GM21717 (cell line): Measurements from ENCODE around the gene WNK4.
"Not testable (repeated sequence)": the region's sequence is repeated elsewhere in the genome, so short reads cannot be mapped to it uniquely, and the experiment has no call there.

ENCODE experiments used
- ATAC-seq: cut with Tn5 transposase; IDR thresholded peaks from one replicate; pipeline ENCODE4 v1.9.1; 2021; ENCODE audit warnings: mild to moderate bottlenecking, moderate library complexity; ENCODE audit not compliant: unreplicated experiment

The WNK4 gene

DNA sequence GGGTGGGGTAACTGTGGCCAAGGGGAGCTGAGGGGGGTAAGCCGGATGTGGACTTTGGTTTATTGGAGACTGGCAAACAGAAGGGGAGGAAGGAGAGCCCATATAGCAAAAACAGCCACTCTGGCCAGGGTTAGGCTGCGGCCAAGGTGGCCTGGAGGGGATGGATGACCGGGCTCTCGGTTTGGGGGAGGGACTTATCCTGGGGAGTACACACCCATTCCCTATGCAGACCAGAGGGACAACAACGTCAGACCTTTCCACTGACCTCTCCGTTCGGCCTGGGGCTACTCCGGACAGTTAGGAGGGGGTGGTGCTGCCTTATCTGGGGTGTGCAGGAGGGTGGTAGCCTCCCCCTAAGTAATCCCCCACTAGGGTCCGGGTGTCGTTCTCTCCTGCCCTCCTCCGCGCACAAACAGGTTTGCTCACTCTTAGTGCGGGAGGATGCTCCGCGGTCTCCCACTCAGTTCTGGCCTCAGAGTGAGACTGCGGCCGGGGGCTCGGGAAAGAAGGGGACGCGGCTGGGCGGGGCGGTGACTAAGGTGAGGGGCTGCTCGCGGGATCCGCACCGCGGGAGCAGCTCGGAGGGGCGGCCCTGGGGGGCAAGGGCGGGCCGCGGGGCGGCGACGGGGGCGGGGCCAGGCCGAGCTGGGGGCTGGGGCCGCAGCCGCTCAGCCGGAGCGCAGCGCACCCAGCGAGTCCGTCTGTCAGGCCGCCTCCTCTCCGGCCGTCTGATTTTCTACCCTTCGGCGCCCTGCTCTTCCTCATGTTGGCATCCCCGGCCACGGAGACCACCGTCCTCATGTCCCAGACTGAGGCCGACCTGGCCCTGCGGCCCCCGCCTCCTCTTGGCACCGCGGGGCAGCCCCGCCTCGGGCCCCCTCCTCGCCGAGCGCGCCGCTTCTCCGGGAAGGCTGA is at the start of gene WNK4:
TSS of gene WNK4 (plus strand) at position 675 of the 915 bp plus-strand sequence. CDS start at position 764, 89 bp downstream.
- no peak for ATAC-seq

GRCh38 chr17:42740699-42741098 is 39.7 kb upstream of the WNK4 start:
- no peak for ATAC-seq

DNA sequence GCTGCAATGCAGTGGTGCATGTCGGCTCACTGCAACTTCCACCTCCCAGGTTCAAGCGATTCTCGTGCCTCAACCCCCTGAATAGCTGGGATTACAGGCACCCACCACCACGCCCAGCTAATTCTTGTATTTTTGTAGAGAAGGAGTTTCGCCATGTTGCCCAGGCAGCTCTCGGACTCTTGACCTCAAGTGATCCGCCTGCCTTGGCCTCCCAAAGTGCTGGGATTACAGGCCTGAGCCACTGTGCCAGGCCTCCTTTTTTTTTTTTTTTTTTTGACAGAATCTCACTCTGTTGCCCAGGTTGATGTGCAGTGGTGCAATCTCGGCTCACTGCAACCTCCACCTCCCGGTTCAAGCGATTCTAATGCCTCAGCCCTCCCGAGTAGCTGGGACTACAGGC is 37.5 kb upstream of the WNK4 start:
- not testable (repeated sequence) for ATAC-seq

DNA sequence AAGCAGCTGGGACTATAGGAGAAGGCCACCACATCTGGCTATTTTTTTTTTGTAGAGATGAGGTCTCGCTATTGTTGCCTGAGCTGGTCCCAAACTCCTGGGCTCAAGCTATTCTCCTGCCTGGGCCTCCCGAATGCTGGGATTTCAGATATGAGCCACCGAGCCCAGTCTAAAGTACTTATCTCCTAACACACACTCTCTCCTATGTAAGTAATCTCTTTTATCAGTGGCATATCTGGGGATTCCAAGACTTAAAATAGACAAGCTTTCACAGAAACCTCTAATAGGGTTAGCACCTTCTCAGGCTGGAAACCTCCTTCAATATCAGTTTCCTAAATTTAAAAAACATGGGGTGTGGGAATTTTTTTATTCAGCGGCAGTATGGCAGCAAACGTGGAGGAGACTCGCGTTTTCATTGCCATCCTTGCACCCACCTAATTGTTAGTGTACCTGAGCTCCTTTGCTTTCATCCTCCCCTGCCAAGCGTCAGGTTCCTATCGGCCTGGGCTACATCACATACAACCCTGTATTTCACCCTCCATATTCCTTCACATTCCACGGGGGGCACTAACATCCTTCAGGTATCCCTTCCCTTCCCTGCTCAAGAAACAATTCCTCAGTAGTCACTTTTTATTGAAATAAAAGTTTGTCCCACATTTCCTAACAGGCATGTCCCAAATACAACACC is 36.7 kb upstream of the WNK4 start:
- no peak for ATAC-seq

GRCh38 chr17:42744283-42744805 is 36.1 kb upstream of the WNK4 start:
- ATAC-seq, result peak; percentile 32

- peak; percentile 57 for ATAC-seq
These were observed 35.4 kb upstream of the WNK4 start, which contains the start of gene EZH1 for GRCh38 chr17:42744806-42745617. Gene EZH1, minus strand, starts transcription at chr17:42745040. Its CDS starts 16,099 bp downstream, at chr17:42728941.

DNA sequence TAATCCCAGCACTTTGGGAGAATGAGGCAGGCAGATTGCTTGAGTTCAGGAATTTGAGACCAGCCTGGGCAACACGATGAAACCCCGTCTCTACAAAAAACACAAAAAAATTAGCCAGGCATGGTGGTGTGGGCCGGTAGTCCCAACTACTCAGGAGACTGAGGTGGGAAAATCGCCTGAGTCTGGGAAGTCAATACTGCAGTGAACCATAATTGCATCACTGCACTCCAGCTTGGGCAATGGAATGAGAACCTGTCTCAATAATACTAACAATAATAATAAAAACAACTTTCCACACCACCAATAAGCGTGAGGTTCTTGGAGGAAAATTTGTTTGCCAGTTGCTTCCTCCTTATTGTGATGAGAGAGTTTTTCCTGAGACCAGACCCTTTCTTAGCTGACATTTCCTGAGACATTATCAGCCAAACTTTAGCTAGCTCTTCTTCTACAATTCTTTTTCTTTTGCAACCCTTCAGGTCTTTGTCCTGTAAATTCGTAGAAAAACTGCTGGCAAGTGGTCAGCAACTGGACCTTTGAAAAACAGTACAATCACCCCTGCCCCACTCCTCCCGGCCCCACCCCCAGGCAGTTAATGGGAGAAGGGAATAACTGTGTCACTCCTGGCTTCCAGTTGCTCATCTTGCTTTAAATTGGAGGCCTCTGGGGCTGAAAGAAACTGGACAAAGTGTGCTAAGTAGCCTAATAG is 32.1 kb upstream of the WNK4 start:
- no peak for ATAC-seq

DNA sequence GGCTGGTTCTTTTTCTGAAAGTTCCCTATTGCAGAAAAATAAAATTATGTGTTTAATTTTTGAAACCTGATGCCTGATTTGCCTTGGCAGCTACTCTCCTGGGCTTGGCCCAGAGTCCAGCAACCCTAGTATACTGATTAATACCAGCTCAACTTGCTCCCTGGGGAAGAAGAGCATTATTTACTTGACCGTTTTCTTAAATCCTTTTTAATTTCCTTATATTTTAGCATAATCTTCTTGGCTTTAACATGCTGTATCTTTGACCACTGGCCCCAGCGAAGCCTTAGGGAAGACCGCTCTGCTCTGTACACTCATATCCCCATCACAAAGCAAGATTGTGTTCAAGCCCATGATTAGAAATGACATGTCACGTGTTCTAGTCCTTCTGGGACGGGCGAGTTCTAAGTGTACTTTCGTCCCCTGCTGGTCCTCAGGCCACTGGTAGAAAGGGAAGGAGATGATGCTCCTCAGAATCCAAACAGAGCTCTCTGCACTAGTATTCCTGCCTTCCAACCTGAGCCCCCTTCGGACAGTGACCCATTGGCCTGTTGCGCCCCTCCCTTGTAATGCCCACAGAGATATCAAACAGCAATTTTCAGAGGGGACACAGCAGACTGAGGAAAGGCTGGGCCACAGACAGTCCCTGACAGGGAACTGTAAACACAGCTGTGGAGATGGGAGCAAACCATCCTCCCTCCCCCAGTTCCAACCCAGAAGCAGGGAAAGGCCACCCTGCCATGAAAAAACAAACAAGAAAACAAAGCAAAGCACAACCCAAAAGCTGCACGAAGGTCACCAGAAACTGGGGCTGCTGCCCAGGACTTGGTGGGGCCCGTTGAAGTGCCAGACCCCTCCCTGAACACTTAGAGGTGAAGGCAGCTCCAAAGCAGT is 31.3 kb upstream of the WNK4 start:
- no peak for ATAC-seq

- ATAC-seq, result no peak
These were observed 29.6 kb upstream of the WNK4 start for GRCh38 chr17:42750739-42751344.

DNA sequence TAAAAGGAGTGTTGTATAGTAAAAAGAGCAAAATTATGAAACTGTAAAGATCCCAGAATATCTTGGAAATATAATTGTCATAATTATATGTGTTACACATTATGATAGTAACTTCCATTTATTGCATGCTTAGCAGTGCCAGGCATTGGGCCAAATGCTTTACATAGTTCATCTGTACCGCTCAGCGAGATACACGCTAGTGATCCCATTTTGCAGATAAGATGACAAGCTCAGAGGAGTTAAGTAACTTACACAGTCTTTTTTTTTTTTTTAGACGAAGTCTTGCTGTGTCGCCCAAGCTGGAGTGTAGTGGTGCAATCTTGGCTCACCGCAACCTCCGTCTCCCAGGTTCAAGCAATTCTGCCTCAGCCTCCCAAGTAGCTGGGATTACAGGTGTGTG is 28.8 kb upstream of the WNK4 start:
- ATAC-seq, result no peak

DNA sequence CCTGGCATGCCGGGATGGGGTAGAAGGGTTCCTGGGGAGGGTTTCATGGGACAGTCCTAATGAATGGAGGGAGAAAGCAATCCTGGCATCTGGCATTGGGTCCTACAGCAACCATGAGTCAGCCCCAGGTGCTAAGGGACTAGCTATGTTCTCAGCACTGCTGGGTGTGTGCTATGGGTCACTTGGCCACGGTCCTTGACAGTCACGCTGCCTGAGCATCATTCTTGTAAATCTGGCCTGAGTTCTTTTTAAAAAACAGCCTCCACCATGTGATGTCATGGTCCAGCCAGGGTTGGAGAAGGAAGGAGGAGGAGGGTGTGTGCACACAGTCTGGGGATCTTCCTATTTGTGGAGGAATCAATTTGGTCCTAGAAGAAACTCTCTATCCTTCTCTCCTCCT is 25.6 kb upstream of the WNK4 start:
- ATAC-seq, result no peak

DNA sequence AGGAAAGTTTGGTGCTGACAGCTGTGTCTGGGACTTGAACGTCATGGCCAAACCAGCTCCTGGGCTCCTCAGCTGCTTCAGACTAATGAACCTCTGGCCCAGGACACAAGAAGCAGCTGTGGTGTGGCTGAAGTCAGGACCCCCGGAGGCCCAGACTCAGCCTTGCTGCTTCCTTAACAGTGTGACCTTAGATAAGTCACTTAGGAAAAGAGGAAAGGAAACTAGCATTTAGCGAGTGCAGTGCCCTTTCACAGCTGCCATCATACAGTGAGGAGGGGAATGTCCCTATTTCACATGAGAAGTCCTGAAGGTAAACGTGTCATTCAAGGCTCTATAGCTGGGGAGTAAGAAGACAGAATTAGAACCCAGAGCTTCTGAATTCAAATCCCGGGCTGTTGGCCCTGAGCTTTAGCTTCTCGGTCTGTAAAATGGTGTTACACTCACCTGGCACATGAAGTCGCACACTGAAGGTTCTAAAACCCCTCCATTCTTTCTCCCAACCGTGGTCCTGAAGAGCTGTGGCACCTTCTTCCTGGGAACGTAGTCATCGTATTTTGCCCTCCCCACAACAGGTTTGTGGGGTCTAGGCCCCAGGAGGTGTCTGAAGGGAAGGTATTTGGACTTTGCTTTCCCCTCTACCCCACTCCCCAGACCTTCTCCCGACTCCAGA is 20.3 kb upstream of the WNK4 start:
- ATAC-seq, result no peak

DNA sequence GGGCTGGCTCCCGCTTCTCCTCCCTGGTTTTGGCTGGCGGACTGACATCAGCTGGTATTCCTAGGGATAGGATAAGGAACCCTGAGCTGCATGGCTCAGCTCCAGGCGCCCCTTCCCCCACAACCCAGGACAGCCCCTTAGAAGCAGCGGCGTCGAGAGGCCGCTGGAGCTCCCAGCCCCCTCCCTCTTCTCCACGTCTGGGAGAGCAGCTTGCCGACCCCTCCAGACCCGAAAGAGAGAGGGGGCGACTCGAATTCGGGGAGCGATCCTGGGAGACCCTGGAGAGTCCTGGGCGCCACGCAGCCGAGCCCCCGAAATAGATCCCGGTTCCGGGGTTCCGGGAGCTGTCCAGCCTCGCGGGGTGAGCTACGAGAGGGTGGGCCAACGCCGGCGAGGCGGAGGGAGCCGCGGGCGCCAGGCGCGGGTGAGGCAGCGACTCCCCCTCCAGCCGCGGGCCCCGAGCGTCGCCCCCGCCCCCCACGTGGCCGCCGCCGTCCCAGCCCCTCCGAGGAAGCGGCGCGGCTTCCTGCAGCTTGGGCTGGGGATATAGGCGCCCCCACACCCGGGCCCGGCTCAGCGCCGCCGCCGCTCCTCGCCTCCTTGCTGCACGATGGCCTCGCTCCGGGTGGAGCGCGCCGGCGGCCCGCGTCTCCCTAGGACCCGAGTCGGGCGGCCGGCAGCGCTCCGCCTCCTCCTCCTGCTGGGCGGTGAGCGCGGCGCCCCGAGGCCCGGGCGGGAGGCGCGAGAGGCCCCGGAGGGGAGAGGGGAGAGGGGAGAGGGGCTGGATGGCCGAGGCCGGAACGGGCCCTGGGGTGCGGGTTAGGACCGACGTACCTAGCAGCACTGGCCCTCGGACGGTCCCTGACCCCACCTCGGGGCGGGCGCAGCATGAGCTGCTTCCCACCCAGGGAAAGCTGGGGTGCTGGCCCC is 19.5 kb upstream of the WNK4 start, which contains the start of gene RAMP2:
TSS of gene RAMP2 (plus strand) at position 576 of the 930 bp plus-strand sequence. CDS start at position 611, 35 bp downstream.
- ATAC-seq, result no peak

DNA sequence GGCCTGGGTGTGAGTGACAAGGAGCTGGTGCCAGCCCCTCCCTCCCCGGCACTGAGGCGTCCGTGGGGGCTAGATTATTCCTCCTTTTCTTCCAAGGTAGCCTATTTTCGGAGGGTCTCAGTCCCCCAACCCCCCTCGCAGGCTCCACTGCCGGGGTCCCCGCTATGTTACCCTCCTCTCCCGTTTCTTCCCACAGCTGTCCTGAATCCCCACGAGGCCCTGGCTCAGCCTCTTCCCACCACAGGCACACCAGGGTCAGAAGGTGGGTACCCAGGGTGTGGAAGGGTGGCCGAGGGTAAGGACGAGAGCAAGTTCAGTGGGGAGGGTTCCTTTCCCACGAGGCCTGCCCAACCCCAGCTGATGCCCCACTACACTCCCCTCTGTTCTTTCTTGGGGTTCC is 18.8 kb upstream of the WNK4 start:
- no peak for ATAC-seq

DNA sequence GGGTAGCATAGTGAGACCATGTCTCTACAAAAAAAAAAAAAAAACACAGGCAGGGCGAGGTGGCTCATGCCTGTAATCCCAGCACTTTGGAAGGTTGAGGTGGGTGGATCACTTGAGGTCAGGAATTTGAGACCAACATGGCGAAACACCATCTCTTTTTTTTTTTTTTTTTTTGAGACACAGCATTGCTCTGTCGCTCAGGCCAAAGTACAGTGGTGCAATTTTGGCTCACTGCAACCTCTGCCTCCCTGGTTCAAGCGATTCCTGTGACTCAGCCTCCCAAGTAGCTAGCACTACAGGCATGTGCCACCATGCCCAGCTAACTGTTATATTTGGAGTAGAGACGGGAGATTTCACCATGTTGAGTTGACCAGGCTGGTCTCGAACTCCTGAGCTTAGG is 14.3 kb upstream of the WNK4 start:
- ATAC-seq, result no peak

DNA sequence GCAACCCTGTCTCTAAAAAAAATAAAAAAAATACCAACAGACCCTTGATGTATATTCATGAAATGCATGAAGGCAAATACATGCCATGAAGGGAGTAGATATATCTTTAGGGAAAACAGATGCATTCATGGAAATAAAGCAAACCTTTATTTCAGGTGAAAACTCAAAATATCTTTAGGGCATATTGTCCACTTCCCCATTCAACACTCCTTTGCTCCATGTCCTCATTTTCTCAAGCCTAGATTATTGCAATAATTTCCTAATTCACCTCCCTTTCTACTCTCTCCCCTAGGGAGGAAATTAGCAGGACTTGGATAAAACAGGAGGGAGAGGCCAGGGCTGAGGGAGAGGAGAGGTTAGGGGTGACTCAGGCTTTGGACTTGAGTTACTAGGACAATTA is 12.9 kb upstream of the WNK4 start:
- ATAC-seq, result no peak

- not testable (repeated sequence) for ATAC-seq
These were observed 12.4 kb upstream of the WNK4 start for GRCh38 chr17:42768006-42768405.
